Trophoblast cell (in vitro differentiated cells and primary cell): ENCODE results near the gene CPNE7.
A peak's percentile ranks its signal among the peaks of the same experiment; 100 is the strongest.
"Not testable (repeated sequence)": the region's sequence is repeated elsewhere in the genome, so short reads cannot be mapped to it uniquely, and the experiment has no call there.

Experiments used
- DNase-seq, 2 donors: peaks; one replicate each; pipeline ENCODE4 v3.0.0-alpha.2; 2016
- H2AFZ ChIP-seq: 2 replicates; pipeline ENCODE4 v1.6.1; 2013; ENCODE audit warnings: low read length, moderate library complexity, mild to moderate bottlenecking; ENCODE audit not compliant: insufficient read depth, poor library complexity
- H2AK5ac ChIP-seq: 2 replicates; pipeline ENCODE4 v1.6.1; 2013; ENCODE audit warnings: mild to moderate bottlenecking, low read length
- H2BK120ac ChIP-seq: 2 replicates; pipeline ENCODE4 v1.6.1; 2013; ENCODE audit warnings: low read length, mild to moderate bottlenecking, moderate library complexity; ENCODE audit not compliant: insufficient read depth, poor library complexity
- H2BK12ac ChIP-seq: 2 replicates; pipeline ENCODE4 v1.6.1; 2013; ENCODE audit warnings: mild to moderate bottlenecking, low read length, moderate library complexity
- H2BK5ac ChIP-seq: 2 replicates; pipeline ENCODE4 v1.6.1; 2013; ENCODE audit warnings: low read length, low read depth, moderate library complexity, mild to moderate bottlenecking; ENCODE audit not compliant: poor library complexity
- H3K14ac ChIP-seq: 2 replicates; pipeline ENCODE4 v1.6.1; 2013; ENCODE audit warnings: mild to moderate bottlenecking, low read length
- H3K18ac ChIP-seq: 2 replicates; pipeline ENCODE4 v1.6.1; 2013; ENCODE audit warnings: mild to moderate bottlenecking, low read length
- H3K23ac ChIP-seq: 2 replicates; pipeline ENCODE4 v1.6.1; 2013; ENCODE audit warnings: low read length
- H3K27ac ChIP-seq: 2 replicates; pipeline ENCODE4 v1.5.1; 2013; ENCODE audit warnings: low read depth, mild to moderate bottlenecking, inconsistent platforms, low read length, moderate library complexity
- H3K27me3 ChIP-seq: 2 replicates; pipeline ENCODE4 v1.6.1; 2013; ENCODE audit warnings: inconsistent platforms, mild to moderate bottlenecking, low read length, moderate library complexity; ENCODE audit not compliant: insufficient read depth
- H3K36me3 ChIP-seq, 2 experiments: 1 replicate in 1 of 2; 2 replicates in 1 of 2; pipeline ENCODE4 v1.6.1; 2013; ENCODE audit warnings: low read length in 2 of 2, mild to moderate bottlenecking in 2 of 2, moderate library complexity in 1 of 2; ENCODE audit not compliant: insufficient read depth in 2 of 2, control insufficient read depth in 1 of 2
- H3K4ac ChIP-seq: 2 replicates; pipeline ENCODE4 v1.6.1; 2013; ENCODE audit warnings: low read depth, mild to moderate bottlenecking, low read length, moderate library complexity
- H3K4me1 ChIP-seq, 2 experiments: 1 replicate in 1 of 2; 2 replicates in 1 of 2; pipeline ENCODE4 v1.6.1; 2013; ENCODE audit warnings: low read length in 2 of 2, mild to moderate bottlenecking in 2 of 2, moderate library complexity in 1 of 2; ENCODE audit not compliant: insufficient read depth in 2 of 2, control insufficient read depth in 1 of 2
- H3K4me2 ChIP-seq: 2 replicates; pipeline ENCODE4 v1.6.1; 2013; ENCODE audit warnings: inconsistent platforms, mild to moderate bottlenecking, low read length, moderate library complexity
- H3K4me3 ChIP-seq: 2 replicates; pipeline ENCODE4 v1.5.1; 2013; ENCODE audit warnings: mild to moderate bottlenecking, low read depth, low read length, inconsistent platforms
- H3K79me1 ChIP-seq: one replicate; pipeline ENCODE4 v1.6.1; 2013; ENCODE audit warnings: low read length
- H3K79me2 ChIP-seq: 2 replicates; pipeline ENCODE4 v1.6.1; 2013; ENCODE audit warnings: low read length, mild to moderate bottlenecking; ENCODE audit not compliant: control insufficient read depth, insufficient read depth, poor library complexity
- H3K9ac ChIP-seq: 2 replicates; pipeline ENCODE4 v1.6.1; 2013; ENCODE audit warnings: mild to moderate bottlenecking, low read length
- H3K9me3 ChIP-seq: 2 replicates; pipeline ENCODE4 v1.6.1; 2013; ENCODE audit warnings: low read depth, mild to moderate bottlenecking, control low read depth, inconsistent platforms, low read length; ENCODE audit not compliant: insufficient read depth
- H4K12ac ChIP-seq: 2 replicates; pipeline ENCODE4 v1.6.1; 2013; ENCODE audit warnings: low read depth, mild to moderate bottlenecking, low read length, moderate library complexity
- H4K8ac ChIP-seq: 2 replicates; pipeline ENCODE4 v1.6.1; 2013; ENCODE audit warnings: low read depth, mild to moderate bottlenecking, low read length, moderate library complexity
- H4K91ac ChIP-seq: one replicate; pipeline ENCODE4 v1.6.1; 2013; ENCODE audit warnings: low read depth, mild to moderate bottlenecking, low read length, moderate library complexity
- WGBS: extraction: QIAGEN DNeasy Blood & Tissue Kit; methylation state at CpG from one replicate; pipeline ENCODE4 v1.1.7; 2013; ENCODE audit warnings: missing lambda C conversion rate; ENCODE audit not compliant: insufficient read length, insufficient coverage; ENCODE audit errors: extremely low coverage; 5-methylcytosine and 5-hydroxymethylcytosine counted together

Gene CPNE7

DNA sequence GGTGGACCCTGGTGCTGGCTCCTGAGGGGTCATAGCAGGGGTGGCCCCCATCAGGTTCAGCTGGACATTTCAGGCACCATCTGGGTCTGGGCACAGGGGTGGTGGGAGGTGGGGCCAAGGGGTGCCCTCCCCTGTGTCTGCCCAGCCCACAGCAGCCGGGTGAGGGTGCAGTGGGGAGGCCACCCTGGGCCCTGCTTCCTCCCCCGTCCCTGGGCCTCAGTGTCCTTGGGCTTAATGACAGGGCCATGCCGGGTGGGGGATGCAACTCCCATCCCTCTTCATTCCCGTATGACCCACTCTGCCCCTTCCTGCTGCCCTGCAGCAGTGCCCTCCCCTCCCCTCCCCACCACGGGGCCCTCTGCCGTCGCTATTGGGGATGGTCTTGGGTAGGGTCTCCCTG, 10.7 kb downstream of the CPNE7 start:
- Histone ChIP-seq H3K14ac (no peak overlapping the region), H3K4me1 (peaks cover 11 to 13% of the 10 kb centered on the region in 2 experiments), H3K9ac (no peak overlapping the region), H2BK12ac (no peak overlapping the region), H3K27me3 (no peaks in the 10 kb centered on the region), H3K4me2 (no peak overlapping the region), H3K9me3 (peaks cover 7% of the 10 kb centered on the region), H4K12ac (no peak overlapping the region), H2AK5ac (peak overlapping the region; percentile 25), H3K27ac (no peak overlapping the region), H3K36me3 (no peaks in the 10 kb centered on the region), H3K79me2 (no peaks in the 10 kb centered on the region), H3K4me3 (no peak overlapping the region), H3K79me1 (peaks cover 3% of the 10 kb centered on the region), H3K18ac (no peak overlapping the region), H2BK5ac (no peak overlapping the region), H3K23ac (no peak overlapping the region), H4K91ac (no peak overlapping the region), H4K8ac (no peak overlapping the region), H2BK120ac (no peak overlapping the region), H2AFZ (no peak overlapping the region), H3K4ac (no peak overlapping the region)
- DNase-seq: no peak
- no CpG with 5 or more reads among the region's 7 CpGs for WGBS

DNA sequence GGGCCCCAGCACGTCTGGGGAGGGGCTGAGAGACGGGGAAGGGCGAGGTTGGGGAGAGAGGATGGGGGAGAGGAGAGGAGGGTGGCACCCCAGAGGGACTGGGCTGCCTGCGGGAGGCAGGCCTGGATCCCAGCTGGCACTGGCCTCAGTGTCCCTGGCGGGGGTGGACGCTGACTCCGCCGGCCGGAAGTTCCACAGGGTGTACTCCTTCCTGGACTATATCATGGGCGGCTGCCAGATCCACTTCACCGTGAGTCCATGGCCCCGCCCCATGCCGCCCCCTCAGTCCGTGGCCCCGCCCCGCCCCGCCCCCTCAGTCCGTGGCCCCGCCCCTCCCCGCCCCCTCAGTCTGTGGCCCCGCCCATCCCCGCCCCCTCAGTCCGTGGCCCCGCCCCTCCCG, 11.3 kb downstream of the CPNE7 start:
- H2AFZ ChIP-seq: no peak overlapping the region
- H3K36me3 ChIP-seq: no peaks in the 10 kb centered on the region
- H3K4me2 ChIP-seq: no peak overlapping the region
- no peaks in the 10 kb centered on the region for H3K79me2 ChIP-seq
- H2BK12ac ChIP-seq: no peak overlapping the region
- peaks cover 9% of the 10 kb centered on the region for H3K9me3 ChIP-seq
- no peak for DNase-seq
- WGBS: no CpG with 5 or more reads among the region's 25 CpGs
- no peak overlapping the region for H2BK120ac ChIP-seq
- no peak overlapping the region for H3K27ac ChIP-seq
- no peaks in the 10 kb centered on the region for H3K27me3 ChIP-seq
- H2AK5ac ChIP-seq: no peak overlapping the region
- H3K4ac ChIP-seq: no peak overlapping the region
- no peak overlapping the region for H2BK5ac ChIP-seq
- H4K91ac ChIP-seq: no peak overlapping the region
- peaks cover 6 to 7% of the 10 kb centered on the region in 2 experiments for H3K4me1 ChIP-seq
- no peak overlapping the region for H4K8ac ChIP-seq
- H3K18ac ChIP-seq: no peak overlapping the region
- no peak overlapping the region for H3K4me3 ChIP-seq
- no peak overlapping the region for H3K9ac ChIP-seq
- H3K79me1 ChIP-seq: peaks cover 3% of the 10 kb centered on the region
- H4K12ac ChIP-seq: no peak overlapping the region
- H3K23ac ChIP-seq: no peak overlapping the region
- no peak overlapping the region for H3K14ac ChIP-seq

DNA sequence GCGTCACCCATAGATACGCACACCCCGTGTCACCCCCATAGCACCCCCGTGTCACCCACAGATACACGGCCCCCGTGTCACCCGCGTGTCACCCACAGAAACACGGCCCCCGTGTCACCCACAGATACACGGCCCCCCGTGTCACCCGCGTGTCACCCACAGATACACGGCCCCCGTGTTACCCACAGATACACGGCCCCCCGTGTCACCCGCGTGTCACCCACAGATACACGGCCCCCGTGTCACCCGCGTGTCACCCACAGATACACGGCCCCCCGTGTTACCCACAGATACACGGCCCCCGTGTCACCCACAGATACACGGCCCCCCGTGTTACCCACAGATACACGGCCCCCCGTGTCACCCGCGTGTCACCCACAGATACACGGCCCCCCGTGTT, 12.1 kb downstream of the CPNE7 start:
- H3K4me2 ChIP-seq, DNase-seq, H3K18ac ChIP-seq, H2BK12ac ChIP-seq, H3K4me1 ChIP-seq, H3K27me3 ChIP-seq, H3K14ac ChIP-seq, H3K9me3 ChIP-seq, H3K79me2 ChIP-seq, H3K36me3 ChIP-seq, H3K79me1 ChIP-seq, H2AFZ ChIP-seq, H3K9ac ChIP-seq, H4K12ac ChIP-seq, H3K27ac ChIP-seq, H2BK5ac ChIP-seq, H2BK120ac ChIP-seq, H3K23ac ChIP-seq, H2AK5ac ChIP-seq, H4K8ac ChIP-seq, H4K91ac ChIP-seq, H3K4ac ChIP-seq, H3K4me3 ChIP-seq: not testable (repeated sequence)
- no CpG with 5 or more reads among the region's 36 CpGs for WGBS

DNA sequence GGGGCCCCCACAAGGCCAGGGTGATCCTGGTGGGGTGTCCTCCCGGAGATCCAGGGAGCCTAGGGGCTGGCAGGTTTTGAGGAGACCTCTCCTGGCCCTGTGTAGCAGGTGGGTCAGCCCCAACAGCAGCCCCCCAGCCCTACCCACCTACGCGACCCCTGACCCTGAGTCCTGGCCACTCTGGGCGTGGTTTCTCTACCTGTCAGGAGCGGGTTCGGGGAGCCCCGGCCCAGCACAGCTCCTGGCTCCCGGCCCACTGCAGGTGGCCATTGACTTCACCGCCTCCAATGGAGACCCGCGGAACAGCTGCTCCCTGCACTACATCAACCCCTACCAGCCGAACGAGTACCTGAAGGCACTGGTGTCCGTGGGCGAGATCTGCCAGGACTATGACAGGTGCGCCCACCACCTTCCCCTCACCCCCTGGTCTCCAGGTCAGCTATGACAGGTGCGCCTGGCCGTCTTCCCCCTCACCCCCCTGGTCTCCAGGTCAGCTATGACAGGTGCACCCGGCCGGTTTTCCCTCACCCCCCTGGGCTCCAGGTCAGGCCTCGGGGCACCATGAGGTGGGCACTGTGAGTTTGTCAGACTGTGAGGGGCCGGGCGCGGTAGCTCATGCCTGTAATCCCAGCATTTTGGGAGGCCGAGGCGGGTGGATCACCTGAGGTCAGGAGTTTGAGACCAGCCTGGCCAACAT, 13.0 kb downstream of the CPNE7 start:
- Histone ChIP-seq H2BK120ac (no peak overlapping the region), H3K4me3 (no peak overlapping the region), H3K14ac (no peak overlapping the region), H2BK5ac (no peak overlapping the region), H2BK12ac (no peak overlapping the region), H2AK5ac (no peak overlapping the region), H2AFZ (no peak overlapping the region), H3K4me2 (no peak overlapping the region), H4K12ac (no peak overlapping the region), H3K27ac (no peak overlapping the region), H3K36me3 (no peaks in the 10 kb centered on the region), H3K23ac (no peak overlapping the region), H3K18ac (no peak overlapping the region), H3K79me1 (no peaks in the 10 kb centered on the region), H3K4me1 (no peaks in the 10 kb centered on the region), H3K27me3 (no peaks in the 10 kb centered on the region), H3K9ac (no peak overlapping the region), H3K79me2 (no peaks in the 10 kb centered on the region), H4K91ac (no peak overlapping the region), H3K9me3 (peaks cover 9% of the 10 kb centered on the region), H3K4ac (no peak overlapping the region), H4K8ac (no peak overlapping the region)
- WGBS: no CpG with 5 or more reads among the region's 26 CpGs
- no peak for DNase-seq
